Progenitor cell of endocrine pancreas (in vitro differentiated cells): ENCODE data around the gene CLEC16A. TPM values are rescaled to one million over a fixed set of nuclear protein-coding genes. Genes with fewer than 3 reads are reported as not detected.

ENCODE experiments used
- DNase-seq: peaks from one replicate; pipeline ENCODE4 v3.0.0; 2021; ENCODE audit warnings: low spot score; ENCODE audit not compliant: unreplicated experiment
- H3K27ac Mint-ChIP-seq: 2 replicates; pipeline ENCODE4 v1.8.0; 2021; ENCODE audit warnings: mild to moderate bottlenecking, moderate library complexity, mixed read lengths
- H3K27me3 Mint-ChIP-seq: 2 replicates; pipeline ENCODE4 v1.8.0; 2021; ENCODE audit warnings: mixed read lengths
- H3K36me3 Mint-ChIP-seq: 2 replicates; pipeline ENCODE4 v1.8.0; 2022; ENCODE audit warnings: mixed read lengths; ENCODE audit not compliant: insufficient read depth
- H3K4me1 Mint-ChIP-seq: 2 replicates; pipeline ENCODE4 v1.8.0; 2021; ENCODE audit warnings: low read depth, mixed read lengths
- H3K4me3 Mint-ChIP-seq: 2 replicates; pipeline ENCODE4 v1.8.0; 2021; ENCODE audit warnings: low read depth, mild to moderate bottlenecking, moderate library complexity, mixed read lengths
- H3K9me3 Mint-ChIP-seq: 2 replicates; pipeline ENCODE4 v1.8.0; 2021; ENCODE audit warnings: low read depth, mixed read lengths
- CTCF ChIP-seq: fragments of 200-600 bp; sonication (generic); IDR thresholded peaks from one replicate; pipeline ENCODE4 v1.5.0; 2021; ENCODE audit warnings: antibody characterized with exemption, mild to moderate bottlenecking; ENCODE audit not compliant: unreplicated experiment
- total RNA-seq: library from RNA; stranded (reverse); gene quantifications from 2 replicates; pipeline ENCODE4 v1.2.1, GENCODE V29; 2021

CLEC16A gene
- total RNA-seq, 1 donor from 2014 or later = 34.3 TPM

GRCh38 chr16:11127610-11128195 lies 183.3 kb downstream of the CLEC16A start:
- peaks cover 9% of the 10 kb centered on the region for H3K36me3 Mint-ChIP-seq
- no peak overlapping the region for H3K4me3 Mint-ChIP-seq
- DNase-seq = no peak
- no peak overlapping the region for H3K27ac Mint-ChIP-seq
- TF ChIP-seq CTCF = no peak
- H3K27me3 Mint-ChIP-seq = no peaks in the 10 kb centered on the region
- peaks cover 3% of the 10 kb centered on the region for H3K4me1 Mint-ChIP-seq
- no peaks in the 10 kb centered on the region for H3K9me3 Mint-ChIP-seq

- no peak overlapping the region for H3K4me3 Mint-ChIP-seq
- H3K27me3 Mint-ChIP-seq = no peaks in the 10 kb centered on the region
Observed at GRCh38 chr16:11128211-11129141, 184.1 kb downstream of the CLEC16A start.

GRCh38 chr16:11129378-11129781 lies 185.0 kb downstream of the CLEC16A start:
- TF ChIP-seq CTCF = no peak
- Mint-ChIP-seq H3K36me3 (peaks cover 3% of the 10 kb centered on the region), H3K4me3 (no peak overlapping the region), H3K4me1 (peaks cover 7% of the 10 kb centered on the region), H3K27ac (no peak overlapping the region), H3K27me3 (no peaks in the 10 kb centered on the region), H3K9me3 (no peaks in the 10 kb centered on the region)
- DNase-seq = no peak

More at GRCh38 chr16:11128211-11129141, 184.1 kb downstream of the CLEC16A start:
- Mint-ChIP-seq H3K36me3 (peaks cover 8% of the 10 kb centered on the region), H3K9me3 (no peaks in the 10 kb centered on the region), H3K27ac (no peak overlapping the region), H3K4me1 (peaks cover 6% of the 10 kb centered on the region)
- no peak for TF ChIP-seq CTCF
- DNase-seq = no peak

GRCh38 chr16:11130978-11131665 lies 186.8 kb downstream of the CLEC16A start:
- H3K4me3 Mint-ChIP-seq = no peak overlapping the region
- H3K27ac Mint-ChIP-seq = peak overlapping the region; percentile 21
- DNase-seq = no peak
- H3K27me3 Mint-ChIP-seq = no peaks in the 10 kb centered on the region
- peaks cover 7% of the 10 kb centered on the region for H3K4me1 Mint-ChIP-seq
- no peak for TF ChIP-seq CTCF
- H3K36me3 Mint-ChIP-seq = peaks cover 7% of the 10 kb centered on the region
- no peaks in the 10 kb centered on the region for H3K9me3 Mint-ChIP-seq

- DNase-seq = no peak
- Mint-ChIP-seq H3K36me3 (peaks cover 5% of the 10 kb centered on the region), H3K9me3 (no peaks in the 10 kb centered on the region), H3K27me3 (no peaks in the 10 kb centered on the region), H3K27ac (no peak overlapping the region), H3K4me1 (peaks cover 7% of the 10 kb centered on the region), H3K4me3 (no peak overlapping the region)
- TF ChIP-seq CTCF = no peak
Observed at GRCh38 chr16:11131706-11132105, 187.3 kb downstream of the CLEC16A start.
